H1 (cell line): ENCODE data around the gene ARHGAP22. TPM values are rescaled to one million over a fixed set of nuclear protein-coding genes. Genes with fewer than 3 reads are reported as not detected.

Experiments
- CTCF ChIA-PET: fragments of 300-600 bp; sonication (Branson Sonifier 250); formaldehyde crosslinking; loops from one replicate; lab custom pipeline; 2021; ENCODE audit not compliant: partially characterized antibody; lab: Charles Lee
- POLR2A ChIA-PET: fragments of 300-600 bp; sonication (Branson Sonifier 250); formaldehyde crosslinking; loops from one replicate; lab custom pipeline; 2021; ENCODE audit warnings: inconsistent platforms; ENCODE audit not compliant: partially characterized antibody; lab: Charles Lee
- DNase-seq, 2 experiments: peaks; one replicate each; pipeline versions ENCODE4 v3.0.0 to v3.0.0-alpha.2; 2010 to 2022; ENCODE audit warnings: low spot score in 2 of 2, low read depth in 1 of 2, mixed read lengths in 1 of 2
- FAIRE-seq: peaks from 2 replicates; lab custom pipeline; 2011; peaks lifted over from hg19 to GRCh38; lab: Jason Lieb, UNC
- H2AFZ ChIP-seq: 2 replicates; pipeline ENCODE4 v1.8.1; 2012; ENCODE audit warnings: low read length, inconsistent platforms
- H2AK5ac ChIP-seq: 2 replicates; pipeline ENCODE4 v1.6.1; 2013; ENCODE audit warnings: low read depth, low read length
- H2BK120ac ChIP-seq: replicated peaks from 2 replicates; pipeline ENCODE3; 2013; ENCODE audit warnings: low read depth, low read length, inconsistent platforms
- H2BK12ac ChIP-seq: 2 replicates; pipeline ENCODE4 v1.6.1; 2013; ENCODE audit warnings: low read depth, low read length
- H2BK15ac ChIP-seq: 2 replicates; pipeline ENCODE4 v1.6.1; 2013; ENCODE audit warnings: low read length
- H2BK20ac ChIP-seq: 2 replicates; pipeline ENCODE4 v1.6.1; 2013; ENCODE audit warnings: low read length
- H2BK5ac ChIP-seq: 2 replicates; pipeline ENCODE4 v1.6.1; 2013; ENCODE audit warnings: low read depth, low read length
- H3K14ac ChIP-seq: 2 replicates; pipeline ENCODE4 v1.6.1; 2013; ENCODE audit warnings: inconsistent platforms; ENCODE audit not compliant: insufficient read length
- H3K18ac ChIP-seq: 2 replicates; pipeline ENCODE4 v1.6.1; 2013; ENCODE audit warnings: low read length; ENCODE audit errors: extremely low read depth
- H3K23ac ChIP-seq: 2 replicates; pipeline ENCODE4 v1.6.1; 2013; ENCODE audit warnings: inconsistent platforms; ENCODE audit not compliant: insufficient read length
- H3K23me2 ChIP-seq: 2 replicates; pipeline ENCODE4 v1.6.1; 2013; ENCODE audit warnings: low read depth, low read length
- H3K27ac ChIP-seq: 2 replicates; pipeline ENCODE4 v1.6.1; 2011; ENCODE audit warnings: low read depth, low read length, inconsistent platforms
- H3K27me3 ChIP-seq, 4 experiments: replicated peaks in 1 of 4; 1 replicate in 1 of 4; 2 replicates in 3 of 4; pipeline versions ENCODE4 v1.6.1 to v1.8.1; 2011 to 2013; ENCODE audit warnings: low read length in 3 of 4, mild to moderate bottlenecking in 3 of 4, inconsistent platforms in 2 of 4, mixed read lengths in 2 of 4, moderate library complexity in 1 of 4; ENCODE audit not compliant: control insufficient read depth in 3 of 4, insufficient read depth in 3 of 4; ENCODE audit errors: extremely low read depth in 1 of 4
- H3K36me3 ChIP-seq, 4 experiments: 2 replicates each; pipeline versions ENCODE4 v1.6.1 to v1.8.1; 2011 to 2013; ENCODE audit warnings: mild to moderate bottlenecking in 4 of 4, low read length in 3 of 4, moderate library complexity in 2 of 4, control low read depth in 1 of 4, inconsistent platforms in 1 of 4; ENCODE audit not compliant: insufficient read depth in 4 of 4, control insufficient read depth in 2 of 4
- H3K4ac ChIP-seq: replicated peaks from 2 replicates; pipeline ENCODE3; 2013; ENCODE audit warnings: low read length, low read depth, mixed read lengths, inconsistent platforms; ENCODE audit not compliant: insufficient read length
- H3K4me1 ChIP-seq, 4 experiments: replicated peaks in 1 of 4; 1 replicate in 1 of 4; 2 replicates in 3 of 4; pipeline versions ENCODE4 v1.6.1 to v1.8.1; 2011 to 2013; ENCODE audit warnings: low read length in 3 of 4, inconsistent platforms in 2 of 4, mixed read lengths in 1 of 4; ENCODE audit not compliant: insufficient read depth in 4 of 4, control insufficient read depth in 3 of 4
- H3K4me2 ChIP-seq, 2 experiments: 2 replicates each; pipeline versions ENCODE4 v1.6.1 to v1.8.1; 2011 to 2013; ENCODE audit warnings: low read depth in 2 of 2, low read length in 2 of 2, control low read depth in 1 of 2, inconsistent platforms in 1 of 2, mild to moderate bottlenecking in 1 of 2; ENCODE audit not compliant: insufficient read depth in 1 of 2
- H3K4me3 ChIP-seq, 4 experiments: fragments of 200-600, 300-600 bp in 1 of 4; sonication (generic), shearing (Covaris generic), sonication (Bioruptor Twin) in 1 of 4; 2 replicates each; pipeline versions ENCODE4 v1.5.1 to v1.8.1; 2011 to 2016; ENCODE audit warnings: low read length in 4 of 4, low read depth in 3 of 4, control low read depth in 2 of 4, inconsistent platforms in 2 of 4, mild to moderate bottlenecking in 2 of 4, mixed read lengths in 1 of 4, moderate library complexity in 1 of 4; ENCODE audit not compliant: insufficient read depth in 2 of 4; ENCODE audit errors: extremely low read depth in 1 of 4
- H3K56ac ChIP-seq: replicated peaks from 2 replicates; pipeline ENCODE3; 2013; ENCODE audit warnings: low read depth, mild to moderate bottlenecking, mixed read lengths, low read length, inconsistent platforms; ENCODE audit not compliant: insufficient read length
- H3K79me1 ChIP-seq: 2 replicates; pipeline ENCODE4 v1.6.1; 2013; ENCODE audit warnings: low read depth, low read length, control low read depth
- H3K79me2 ChIP-seq, 2 experiments: 2 replicates each; pipeline versions ENCODE4 v1.6.1 to v1.8.1; 2012 to 2013; ENCODE audit warnings: low read length in 2 of 2, mild to moderate bottlenecking in 2 of 2, inconsistent platforms in 1 of 2; ENCODE audit not compliant: insufficient read depth in 2 of 2, control insufficient read depth in 1 of 2
- H3K9ac ChIP-seq, 4 experiments: replicated peaks in 1 of 4; 1 replicate in 1 of 4; 2 replicates in 3 of 4; pipeline versions ENCODE4 v1.6.1 to v1.8.1; 2011 to 2013; ENCODE audit warnings: low read depth in 3 of 4, low read length in 3 of 4, control low read depth in 2 of 4, mild to moderate bottlenecking in 2 of 4, moderate library complexity in 2 of 4, inconsistent platforms in 1 of 4; ENCODE audit errors: extremely low read depth in 1 of 4
- H3K9me3 ChIP-seq, 2 experiments: 2 replicates each; pipeline versions ENCODE4 v1.6.1 to v1.8.1; 2012 to 2013; ENCODE audit warnings: mild to moderate bottlenecking in 2 of 2, moderate library complexity in 2 of 2, control low read depth in 1 of 2, inconsistent platforms in 1 of 2, low read depth in 1 of 2, low read length in 1 of 2, mixed read lengths in 1 of 2; ENCODE audit not compliant: insufficient read depth in 2 of 2
- H4K20me1 ChIP-seq, 2 experiments: replicated peaks in 1 of 2; 2 replicates each; pipeline versions ENCODE3 to v1.8.1; 2011 to 2013; ENCODE audit warnings: inconsistent platforms in 2 of 2, low read length in 2 of 2, mild to moderate bottlenecking in 1 of 2; ENCODE audit not compliant: insufficient read depth in 2 of 2, control insufficient read depth in 1 of 2
- H4K5ac ChIP-seq: 2 replicates; pipeline ENCODE4 v1.6.1; 2013; ENCODE audit warnings: low read length, low read depth, mixed read lengths, inconsistent platforms; ENCODE audit not compliant: insufficient read length
- H4K8ac ChIP-seq: 2 replicates; pipeline ENCODE4 v1.8.0; 2013; ENCODE audit warnings: mild to moderate bottlenecking, moderate library complexity, low read length, inconsistent platforms; ENCODE audit not compliant: insufficient read depth; ENCODE audit errors: extremely low read depth
- H4K91ac ChIP-seq: replicated peaks from 2 replicates; pipeline ENCODE3; 2013; ENCODE audit warnings: low read length, mixed read lengths, inconsistent platforms; ENCODE audit not compliant: insufficient read length
- JUN ChIP-seq: IDR thresholded peaks from 2 replicates; pipeline ENCODE4 v1.6.1; 2011; ENCODE audit warnings: low read depth, mild to moderate bottlenecking, improper control_type of control experiment, low read length
- TAF7 ChIP-seq: optimal IDR thresholded peaks from 2 replicates; pipeline ENCODE3; 2011; ENCODE audit warnings: low read depth, mild to moderate bottlenecking, inconsistent platforms, low read length, moderate library complexity, borderline replicate concordance
- WGBS, 2 experiments: shearing (Covaris generic) in 1 of 2; methylation state at CpG; one replicate each; pipeline versions ENCODE4 v1.1.6 to v1.1.7; 2013 to 2015; ENCODE audit warnings: low lambda C conversion rate in 2 of 2, mixed read lengths in 2 of 2, inconsistent platforms in 1 of 2, low coverage in 1 of 2, missing lambda C conversion rate in 1 of 2; ENCODE audit not compliant: insufficient replicate concordance in 2 of 2, insufficient coverage in 1 of 2, insufficient read length in 1 of 2; ENCODE audit errors: extremely low coverage in 1 of 2, missing lambda C conversion rate in 1 of 2; 5-methylcytosine and 5-hydroxymethylcytosine counted together
- polyA plus RNA-seq, 7 experiments: library from polyadenylated mRNA; depleted of rRNA in 3 of 7; stranded (reverse) in 5 of 7; unstranded in 2 of 7; fragments of >200 nt in 5 of 7; fragments of 200-250 nt in 2 of 7; gene quantifications; 1 replicate in 5 of 7; 2 replicates in 1 of 7; 4 replicates in 1 of 7; pipeline versions ENCODE4 v1.2.1 to v1.2.3, GENCODE V29; 2011 to 2013; ENCODE audit warnings: missing spikeins in 2 of 7, mixed read lengths in 2 of 7
- total RNA-seq: library from RNA; stranded (reverse); fragmentation: NEBNext Ultra II Directional; extraction: Animal tissue kit (Norgen Biotek cat#: 25700); gene quantifications from 2 replicates; pipeline ENCODE4 v1.2.1, GENCODE V29; 2021

Gene ARHGAP22
- total and polyA plus RNA-seq, 2 of the 8 experiments (the other 6 are each of a cell fraction or from before 2014, with no cell fraction given): 3.6 to 11.2 TPM

DNA sequence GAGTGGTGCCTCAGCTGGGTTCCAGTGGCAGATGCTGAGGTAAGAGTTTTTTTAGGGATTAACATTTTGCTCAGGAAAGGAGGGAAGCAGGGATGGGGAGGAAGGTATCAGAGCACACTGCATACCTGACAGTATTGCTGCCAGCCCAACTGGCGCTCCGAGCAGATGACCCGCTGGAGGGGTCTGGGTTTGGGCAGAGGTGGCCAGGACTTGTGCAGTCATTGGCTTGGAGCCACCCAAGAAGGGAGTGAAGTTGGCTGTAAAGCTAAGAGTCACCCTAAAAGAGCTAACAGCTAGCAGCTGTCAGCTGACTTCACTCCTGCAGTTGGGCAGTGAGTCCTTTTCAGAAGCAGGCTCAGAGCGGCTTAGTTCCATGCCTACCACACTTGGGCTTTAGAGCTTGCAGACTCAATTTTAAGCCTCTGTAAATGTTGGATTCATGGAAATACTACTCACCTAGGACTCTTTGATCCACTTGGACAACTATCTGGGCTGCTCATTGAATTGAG is 5.8 kb upstream of the ARHGAP22 start:
- Histone ChIP-seq H2BK20ac (no peak overlapping the region), H4K20me1 (no peaks in the 10 kb centered on the region), H2AK5ac (no peak overlapping the region), H3K9ac (no peak overlapping the region), H4K91ac (no peak overlapping the region), H3K23ac (no peak overlapping the region), H4K5ac (no peak overlapping the region), H3K27me3 (peaks cover 0 to 7% (median 2%) of the 10 kb centered on the region in 4 experiments; a peak in 5 of 7 replicates), H3K4me2 (no peak overlapping the region), H3K4me3 (no peak overlapping the region), H3K36me3 (no peaks in the 10 kb centered on the region), H2BK120ac (no peak overlapping the region), H3K79me2 (no peaks in the 10 kb centered on the region), H3K4ac (no peak overlapping the region), H3K23me2 (no peaks in the 10 kb centered on the region), H3K4me1 (peaks cover 0 to 5% (median under 1%) of the 10 kb centered on the region in 4 experiments; a peak in 2 of 7 replicates), H3K18ac (no peak overlapping the region), H2BK5ac (no peak overlapping the region), H2AFZ (no peak overlapping the region), H3K9me3 (no peaks in the 10 kb centered on the region), H2BK12ac (no peak overlapping the region), H3K27ac (no peak overlapping the region), H2BK15ac (no peak overlapping the region), H3K79me1 (no peaks in the 10 kb centered on the region), H3K14ac (no peak overlapping the region), H4K8ac (no peak overlapping the region), H3K56ac (no peak overlapping the region)
- CTCF ChIA-PET: interaction anchor here (0.6 to 7.5 kb wide), 8 partner anchors 9 to 1352 kb away, joined by 3 to 172 read pairs (median 5); no protein-coding TSS in a partner anchor
- TF ChIP-seq TAF7: no peak
- no peak for TF ChIP-seq JUN
- POLR2A ChIA-PET: no interaction called here
- DNase-seq (peak in 1 of 2 experiments; percentile 29), FAIRE-seq (no peak)
- 94% methylated on average over 4 of the region's 4 CpGs; no CpG with 5 or more reads in 1 of the 2 experiments for WGBS, 2 experiments
